Heart left ventricle (tissue), 16 donors: ENCODE measurements around the gene OSGEP. TPM values are rescaled to one million over a fixed set of nuclear protein-coding genes. Genes with fewer than 3 reads are reported as not detected.

Experiments
- ATAC-seq, 4 donors: fragments of 200-7000 bp; cut with Tn5 transposase; one replicate each; pipeline ENCODE4 v1.9.1; 2020 to 2022; ENCODE audit warnings: moderate library complexity in 4 of 4, mild to moderate bottlenecking in 3 of 4, moderate number of reproducible peaks in 1 of 4
- DNase-seq, 5 donors: peaks; one replicate each; pipeline ENCODE4 v3.0.0-alpha.2; 2020
- H3K27ac ChIP-seq, 12 donors: fragments of 200-600 bp; sonication (generic) in 4 of 12; one replicate each; pipeline versions ENCODE4 v1.5.0 to v1.8.0; 2016 to 2022; ENCODE audit warnings: mild to moderate bottlenecking in 2 of 12
- H3K27me3 ChIP-seq, 9 donors: fragments of 200-600 bp; sonication (generic) in 2 of 9; one replicate each; pipeline versions ENCODE4 v1.5.1 to v1.8.0; 2016 to 2022; ENCODE audit warnings: mild to moderate bottlenecking in 3 of 9
- H3K36me3 ChIP-seq, 9 donors: fragments of 200-600 bp; sonication (generic) in 2 of 9; one replicate each; pipeline versions ENCODE4 v1.5.0 to v1.8.0; 2018 to 2022; ENCODE audit warnings: mild to moderate bottlenecking in 2 of 9
- H3K4me1 ChIP-seq, 12 donors: fragments of 200-600 bp; sonication (generic) in 4 of 12; one replicate each; pipeline versions ENCODE4 v1.5.0 to v1.8.0; 2016 to 2022; ENCODE audit warnings: mild to moderate bottlenecking in 3 of 12
- H3K4me3 ChIP-seq, 12 donors: fragments of 200-600 bp; sonication (generic) in 4 of 12; one replicate each; pipeline versions ENCODE4 v1.5.0 to v1.8.0; 2017 to 2022; ENCODE audit warnings: mild to moderate bottlenecking in 9 of 12, moderate library complexity in 4 of 12
- H3K9me3 ChIP-seq, 12 donors: fragments of 200-600 bp; sonication (generic) in 4 of 12; one replicate each; pipeline versions ENCODE4 v1.5.0 to v1.8.0; 2016 to 2022; ENCODE audit warnings: mild to moderate bottlenecking in 1 of 12
- CTCF ChIP-seq, 12 donors: fragments of 200-600 bp; sonication (generic) in 4 of 12; IDR thresholded peaks; one replicate each; pipeline versions ENCODE4 v1.5.0 to v1.8.0; 2018 to 2022; ENCODE audit warnings: antibody characterized with exemption in 12 of 12, mild to moderate bottlenecking in 5 of 12
- POLR2A ChIP-seq, 2 donors: fragments of 450-650 bp; IDR thresholded peaks; one replicate each; pipeline ENCODE4 v1.6.1; 2017; ENCODE audit warnings: antibody characterized with exemption in 2 of 2, mild to moderate bottlenecking in 2 of 2, moderate library complexity in 2 of 2
- WGBS, 4 donors: extraction: QIAGEN DNeasy Blood & Tissue Kit in 2 of 4; methylation state at CpG; one replicate each; pipeline versions ENCODE4 v1.1.5 to v1.1.7; 2013 to 2018; 5-methylcytosine and 5-hydroxymethylcytosine counted together
- intact Hi-C, 10 donors: fragments of 100-400 bp; cut with DNase I; formaldehyde crosslinking; loops; one replicate each; pipeline versions ENCODE4 v1.11.1 to v1.14.2; 2022
- polyA plus RNA-seq, 2 donors: library from polyadenylated mRNA; stranded (reverse); fragments of 200-250 nt; gene quantifications; one replicate each; pipeline ENCODE4 v1.2.3, GENCODE V29; 2013
- total RNA-seq, 9 donors: library from RNA; depleted of rRNA in 2 of 9; stranded (reverse); fragments of >200 nt in 2 of 9; fragmentation: NEBNext Ultra II Directional in 3 of 9; extraction: Animal tissue kit (Norgen Biotek cat#: 25700) in 3 of 9; gene quantifications; one replicate each; pipeline versions ENCODE4 v1.1.0 to v1.2.4, GENCODE V29; 2016 to 2023
- donor health status: ischemic (EF 13 %, LVEDD 7.1; RV severe dilation, severe dysfunction).
- donor health status: healthy with polysubstance abuse.
- donor health status: DM: no; HTN: yes; CAD: no.
- donor health status: DM: no; HTN: no; CAD: no.
- donor health status: ischemic (EF 25% LVEDD 6.9; RV normal size, moderate dysfunction).
- donor health status: ischemic (EF 25% LVEDD 5.7; RV mildly dilated, moderate dysfunction).
- donor health status: healthy.
- donor health status: DM: yes; HTN: yes; CAD: no.
- donor health status: ischemic (EF 35%, LVEDD 5.7; RV mildly dilated, moderate dysfunction).
- donor health status: nonischemic (EF 11% LVEDD 7.7; RV severe dilation, severe dysfunction).
- donor health status: DM: yes; HTN: yes; CAD: no.
- donor health status: PGD.
- donor health status: ischemic (EF 29% LVEDD 5.4; RV normal size, mild dysfunction).
- donor health status: nonischemic (EF 23%, LVEDD 6.1; RV moderate dilation, normal function).

The OSGEP gene
- total and polyA plus RNA-seq, 11 donors = 16.1 to 40.9 (median 21.6) TPM

- intact Hi-C loops = loop anchor here in 6 of 10 donors (5.0 to 10.0 kb wide), 4 partner anchors 36 to 269 kb away; partner anchors contain the start of genes RNASE4 (in 5 of the 6), ANG (in 3 of the 6) and OSGEP (in 1 of the 6)
Observed at GRCh38 chr14:20416223-20416622, 38.4 kb downstream of the OSGEP start.

GRCh38 chr14:20415782-20416206 lies 38.8 kb downstream of the OSGEP start:
- Histone ChIP-seq H3K27ac (no peak overlapping the region), H3K36me3 (no peaks in the 10 kb centered on the region), H3K27me3 (no peaks in the 10 kb centered on the region), H3K4me3 (no peak overlapping the region), H3K4me1 (peaks cover 0 to 44% (median 10%) of the 10 kb centered on the region in 12 donors), H3K9me3 (no peaks in the 10 kb centered on the region)
- no peak for DNase-seq
- TF ChIP-seq POLR2A (IDR thresholded peaks at IDR 0.05) = no peak
- peak; percentile 42 to 71 (median 54) for TF ChIP-seq CTCF (IDR thresholded peaks at IDR 0.05)
- peak in 2 of 4 donors; percentile 7 for ATAC-seq
- intact Hi-C loops = loop anchor here in 7 of 10 donors (2.0 to 10.0 kb wide), 5 partner anchors 37 to 269 kb away; partner anchors contain the start of genes RNASE4 (in 5 of the 7), ANG (in 3 of the 7) and OSGEP (in 1 of the 7)
- 50 to 58% (median 54%) methylated on average over 3 of the region's 3 CpGs for WGBS, 4 donors

More at GRCh38 chr14:20416223-20416622, 38.4 kb downstream of the OSGEP start:
- H3K4me3 ChIP-seq = no peak overlapping the region
- H3K27me3 ChIP-seq = no peaks in the 10 kb centered on the region
- WGBS, 4 donors = 91 to 98% (median 95%) methylated on average over 2 of the region's 2 CpGs
- no peak for TF ChIP-seq POLR2A (IDR thresholded peaks at IDR 0.05)
- TF ChIP-seq CTCF (IDR thresholded peaks at IDR 0.05) = no peak
- ATAC-seq (no peak), DNase-seq (no peak)
- H3K4me1 ChIP-seq = peaks cover 0 to 39% (median 10%) of the 10 kb centered on the region in 12 donors
- no peaks in the 10 kb centered on the region for H3K36me3 ChIP-seq
- H3K27ac ChIP-seq = no peak overlapping the region
- no peaks in the 10 kb centered on the region for H3K9me3 ChIP-seq

- H3K4me1 ChIP-seq = peaks cover 0 to 41% (median 9%) of the 10 kb centered on the region in 12 donors
- 0 to 2% (median 1%) methylated on average over 9 of the region's 9 CpGs for WGBS, 4 donors
- ATAC-seq (peak in 3 of 4 donors; percentile 3 to 23 (median 22)), DNase-seq (peak in 1 of 5 donors; percentile 25)
- H3K27me3 ChIP-seq = no peaks in the 10 kb centered on the region
- H3K36me3 ChIP-seq = peaks cover 0 to 5% (median 0%) of the 10 kb centered on the region in 9 donors
- H3K9me3 ChIP-seq = no peaks in the 10 kb centered on the region
- H3K4me3 ChIP-seq = peak overlapping the region; percentile 58 to 98 (median 80)
- peak overlapping the region; percentile 79 to 98 (median 94) for H3K27ac ChIP-seq
- intact Hi-C loops = loop anchor here (1.0 to 10.0 kb wide), 14 partner anchors 39 to 271 kb away; partner anchors contain the start of genes APEX1 (in 5 of the 10), RNASE4 (in 5 of the 10), ANG (in 3 of the 10) and OSGEP (in 3 of the 10)
- no peak for TF ChIP-seq POLR2A (IDR thresholded peaks at IDR 0.05)
- no peak for TF ChIP-seq CTCF (IDR thresholded peaks at IDR 0.05)
Observed at GRCh38 chr14:20413744-20414082, 40.9 kb downstream of the OSGEP start.

GRCh38 chr14:20412876-20413743 lies 41.5 kb downstream of the OSGEP start, which contains the start of gene TEP1:
TEP1 (minus strand) TSS chr14:20413501; CDS start chr14:20408439, 5,062 bp downstream.
- ATAC-seq (peak; percentile 92 to 98 (median 97)), DNase-seq (peak; percentile 90 to 94 (median 94))
- peak within 1 kb of the TSS; percentile 58 to 98 (median 80) for H3K4me3 ChIP-seq
- H3K27me3 ChIP-seq = no peaks in the 10 kb centered on the region
- H3K9me3 ChIP-seq = no peaks in the 10 kb centered on the region
- intact Hi-C loops = loop anchor here (1.0 to 10.0 kb wide), 14 partner anchors 39 to 272 kb away; partner anchors contain the start of genes APEX1 (in 5 of the 10), RNASE4 (in 5 of the 10), ANG (in 3 of the 10) and OSGEP (in 3 of the 10)
- peak within 1 kb of the TSS; percentile 79 to 98 (median 94) for H3K27ac ChIP-seq
- peaks cover 0 to 41% (median 9%) of the 10 kb centered on the region in 12 donors for H3K4me1 ChIP-seq
- TF ChIP-seq POLR2A (IDR thresholded peaks at IDR 0.05) = peak in 1 of 2 donors; percentile 83
- peak in 1 of 12 donors; percentile 28 for TF ChIP-seq CTCF (IDR thresholded peaks at IDR 0.05)
- 0 to 1% (median 0%) methylated on average over 38 to 43 of the region's 43 CpGs for whole genome bisulfite sequencing, 4 donors
- peaks cover 0 to 11% (median 4%) of the 10 kb centered on the region in 9 donors for H3K36me3 ChIP-seq
